ENCODE data around the gene FBXW11.

- TF ChIP-seq CTCF (IDR thresholded peaks at IDR 0.05; ENCODE audit: low read depth, low read length) (no peak), EZH2phosphoT487 (IDR thresholded peaks at IDR 0.05; ENCODE audit: low read depth) (no peak)
Measured at GRCh38 chr5:171874234-171874633, 132.2 kb downstream of the FBXW11 start.

Measured in OCI-LY3 (cell line).